ENCODE results near the gene MGST1. TPM values are rescaled to one million over a fixed set of nuclear protein-coding genes. Genes with fewer than 3 reads are reported as not detected.
"Not testable (repeated sequence)": the region's sequence is repeated elsewhere in the genome, so short reads cannot be mapped to it uniquely, and the experiment has no call there.

The MGST1 gene
- total and polyA plus RNA-seq, 2 experiments from 2014 or later: 122 to 1,022 TPM

GRCh38 chr12:16361142-16361783 is 13.8 kb downstream of the MGST1 start:
- in situ Hi-C loops (cut with MboI): no loop called here
- DNase-seq: no peak
- TF ChIP-seq EZH2 (IDR thresholded peaks at IDR 0.05; ENCODE audit: insufficient read depth, poor library complexity, severe bottlenecking) (no peak), EZH2phosphoT487 (IDR thresholded peaks at IDR 0.05; ENCODE audit: insufficient read depth, low read depth) (no peak)
- Histone ChIP-seq H3K9ac (no peak overlapping the region), H3K27ac (no peak overlapping the region), H3K9me3 (ENCODE audit: low read depth) (no peaks in the 10 kb centered on the region), H3K4me3 (no peak overlapping the region), H3K79me2 (ENCODE audit: insufficient read depth) (peaks cover 55% of the 10 kb centered on the region), H3K27me3 (replicated peaks; ENCODE audit: insufficient read depth) (no peaks in the 10 kb centered on the region), H3K4me2 (ENCODE audit: unreplicated experiment) (no peak overlapping the region), H3K9me2 (ENCODE audit: insufficient read depth) (no peaks in the 10 kb centered on the region), H3K36me3 (ENCODE audit: low read depth) (peaks cover 84% of the 10 kb centered on the region), H4K20me1 (ENCODE audit: insufficient read depth) (no peaks in the 10 kb centered on the region), H3K4me1 (ENCODE audit: insufficient read depth) (peaks cover 12% of the 10 kb centered on the region), H3F3A (ENCODE audit: insufficient read depth) (peaks cover 56% of the 10 kb centered on the region), H2AFZ (no peak overlapping the region)
- 73 to 74% methylated on average over 7 of the region's 7 CpGs for WGBS, 2 experiments (ENCODE audit: low coverage in 1 of 2, low lambda C conversion rate in 2 of 2, missing lambda C conversion rate in 2 of 2)

- no peak overlapping the region for H3K4me3 ChIP-seq
- no peak for TF ChIP-seq EZH2phosphoT487 (IDR thresholded peaks at IDR 0.05; ENCODE audit: insufficient read depth, low read depth)
- TF ChIP-seq EZH2 (IDR thresholded peaks at IDR 0.05; ENCODE audit: insufficient read depth, poor library complexity, severe bottlenecking): no peak
- no peaks in the 10 kb centered on the region for H3K9me2 ChIP-seq (ENCODE audit: insufficient read depth)
- H2AFZ ChIP-seq: no peak overlapping the region
- in situ Hi-C loops (cut with MboI): no loop called here
- no peak overlapping the region for H3K27ac ChIP-seq
- no peak overlapping the region for H3K9ac ChIP-seq
- H3K9me3 ChIP-seq (ENCODE audit: low read depth): no peaks in the 10 kb centered on the region
- H3K4me2 ChIP-seq (ENCODE audit: unreplicated experiment): no peak overlapping the region
- peaks cover 74% of the 10 kb centered on the region for H3K36me3 ChIP-seq (ENCODE audit: low read depth)
- H4K20me1 ChIP-seq (ENCODE audit: insufficient read depth): no peaks in the 10 kb centered on the region
- peaks cover 42% of the 10 kb centered on the region for H3K79me2 ChIP-seq (ENCODE audit: insufficient read depth)
- H3K4me1 ChIP-seq (ENCODE audit: insufficient read depth): peaks cover 12% of the 10 kb centered on the region
- H3F3A ChIP-seq (ENCODE audit: insufficient read depth): peaks cover 58% of the 10 kb centered on the region
- DNase-seq: no peak
- no peaks in the 10 kb centered on the region for H3K27me3 ChIP-seq (replicated peaks; ENCODE audit: insufficient read depth)
Observed at GRCh38 chr12:16362550-16362949, 15.1 kb downstream of the MGST1 start.

- H3K79me2 ChIP-seq (ENCODE audit: insufficient read depth): no peaks in the 10 kb centered on the region
- no peaks in the 10 kb centered on the region for H4K20me1 ChIP-seq (ENCODE audit: insufficient read depth)
- no peaks in the 10 kb centered on the region for H3K27me3 ChIP-seq (replicated peaks; ENCODE audit: insufficient read depth)
- peaks cover 38% of the 10 kb centered on the region for H3F3A ChIP-seq (ENCODE audit: insufficient read depth)
- H3K36me3 ChIP-seq (ENCODE audit: low read depth): peaks cover 46% of the 10 kb centered on the region
- TF ChIP-seq EZH2 (IDR thresholded peaks at IDR 0.05; ENCODE audit: insufficient read depth, poor library complexity, severe bottlenecking) (no peak), EZH2phosphoT487 (IDR thresholded peaks at IDR 0.05; ENCODE audit: insufficient read depth, low read depth) (no peak)
- no peak overlapping the region for H3K4me3 ChIP-seq
- no peaks in the 10 kb centered on the region for H3K4me1 ChIP-seq (ENCODE audit: insufficient read depth)
- H3K9ac ChIP-seq: no peak overlapping the region
- 75 to 89% methylated on average over 2 of the region's 2 CpGs for WGBS, 2 experiments (ENCODE audit: low coverage in 1 of 2, low lambda C conversion rate in 2 of 2, missing lambda C conversion rate in 2 of 2)
- peak; percentile 53 for DNase-seq
- H3K9me2 ChIP-seq (ENCODE audit: insufficient read depth): no peaks in the 10 kb centered on the region
- H3K4me2 ChIP-seq (ENCODE audit: unreplicated experiment): no peak overlapping the region
- H2AFZ ChIP-seq: no peak overlapping the region
- no peaks in the 10 kb centered on the region for H3K9me3 ChIP-seq (ENCODE audit: low read depth)
- in situ Hi-C loops (cut with MboI): no loop called here
- H3K27ac ChIP-seq: no peak overlapping the region
Observed at GRCh38 chr12:16369156-16369555, 21.7 kb downstream of the MGST1 start.

- H3K36me3 ChIP-seq (ENCODE audit: low read depth): peaks cover 37% of the 10 kb centered on the region
- in situ Hi-C loops (cut with MboI): no loop called here
Observed at GRCh38 chr12:16370096-16370495, 22.7 kb downstream of the MGST1 start.

GRCh38 chr12:16382652-16383312 is 35.3 kb downstream of the MGST1 start:
- in situ Hi-C loops (cut with MboI); H3K79me2 ChIP-seq (ENCODE audit: insufficient read depth); H3K27ac ChIP-seq; H3K27me3 ChIP-seq (replicated peaks; ENCODE audit: insufficient read depth); DNase-seq; H3K4me2 ChIP-seq (ENCODE audit: unreplicated experiment); H3K9ac ChIP-seq; H3K4me1 ChIP-seq (ENCODE audit: insufficient read depth); H4K20me1 ChIP-seq (ENCODE audit: insufficient read depth); H3F3A ChIP-seq (ENCODE audit: insufficient read depth); H3K4me3 ChIP-seq; H3K9me3 ChIP-seq (ENCODE audit: low read depth); H3K36me3 ChIP-seq (ENCODE audit: low read depth); H2AFZ ChIP-seq; H3K9me2 ChIP-seq (ENCODE audit: insufficient read depth): not testable (repeated sequence)
- 88 to 91% methylated on average over 21 of the region's 21 CpGs for WGBS, 2 experiments (ENCODE audit: low coverage in 1 of 2, low lambda C conversion rate in 2 of 2, missing lambda C conversion rate in 2 of 2)

More at GRCh38 chr12:16370096-16370495, 22.7 kb downstream of the MGST1 start:
- H4K20me1 ChIP-seq (ENCODE audit: insufficient read depth): no peaks in the 10 kb centered on the region
- H3K27ac ChIP-seq: no peak overlapping the region
- H3K9ac ChIP-seq: no peak overlapping the region
- H3K9me3 ChIP-seq (ENCODE audit: low read depth): no peaks in the 10 kb centered on the region
- H3F3A ChIP-seq (ENCODE audit: insufficient read depth): peaks cover 31% of the 10 kb centered on the region
- H3K4me1 ChIP-seq (ENCODE audit: insufficient read depth): no peaks in the 10 kb centered on the region
- H3K27me3 ChIP-seq (replicated peaks; ENCODE audit: insufficient read depth): no peaks in the 10 kb centered on the region
- no peak for TF ChIP-seq EZH2 (IDR thresholded peaks at IDR 0.05; ENCODE audit: insufficient read depth, poor library complexity, severe bottlenecking)
- no peak for TF ChIP-seq EZH2phosphoT487 (IDR thresholded peaks at IDR 0.05; ENCODE audit: insufficient read depth, low read depth)
- WGBS, 2 experiments (ENCODE audit: low coverage in 1 of 2, low lambda C conversion rate in 2 of 2, missing lambda C conversion rate in 2 of 2): 97 to 100% methylated on average over 1 of the region's 1 CpG
- DNase-seq: no peak
- H3K4me3 ChIP-seq: no peak overlapping the region
- no peaks in the 10 kb centered on the region for H3K79me2 ChIP-seq (ENCODE audit: insufficient read depth)
- no peaks in the 10 kb centered on the region for H3K9me2 ChIP-seq (ENCODE audit: insufficient read depth)
- H2AFZ ChIP-seq: no peak overlapping the region
- no peak overlapping the region for H3K4me2 ChIP-seq (ENCODE audit: unreplicated experiment)

Measured in GM23248 (cell line).